ENCODE measurements around the gene CST7.

CST7 gene

DNA sequence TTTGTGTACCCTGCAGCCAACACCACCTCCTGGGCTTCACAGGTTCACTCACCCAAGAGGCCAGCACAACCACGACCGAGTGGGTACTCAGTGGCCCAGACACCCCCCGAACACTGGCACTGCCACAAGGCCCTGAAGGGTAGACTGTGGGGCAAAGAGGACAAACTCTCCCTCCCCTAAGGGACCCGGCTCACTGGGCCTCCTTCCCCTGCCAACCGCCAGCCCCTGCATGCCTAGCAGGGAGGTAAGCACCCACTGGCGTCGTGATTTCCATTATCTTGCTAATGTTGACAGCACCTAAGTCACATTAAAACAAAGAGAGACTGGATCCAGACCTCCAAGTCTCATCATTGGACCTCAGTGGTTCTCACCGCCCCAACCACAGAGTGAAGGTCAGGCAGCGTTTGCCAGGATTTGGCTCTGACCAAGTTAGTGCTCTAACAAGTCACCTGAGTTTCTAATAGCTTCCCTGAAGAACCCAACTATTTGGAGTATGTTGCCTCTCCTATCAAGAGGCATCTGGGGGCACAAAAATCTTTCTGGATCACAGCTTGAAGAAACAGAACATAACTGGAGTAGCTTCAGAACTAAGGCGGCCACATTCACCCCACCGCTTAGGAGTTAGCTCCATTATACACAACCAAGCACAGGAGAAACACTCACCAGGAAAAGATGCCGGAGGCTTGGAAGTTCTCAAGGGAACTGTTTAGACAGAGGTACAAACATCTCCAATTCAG lies 57.5 kb downstream of the CST7 start:
- no peak for DNase-seq

- DNase-seq: no peak
These were observed 58.6 kb downstream of the CST7 start for GRCh38 chr20:25007491-25008305.

GRCh38 chr20:25008388-25009217 lies 59.5 kb downstream of the CST7 start:
- DNase-seq: no peak
